Erythroblast (primary cell): ENCODE results near the gene UQCRQ.

Source experiments
- GATA1 ChIP-seq: IDR thresholded peaks from 2 replicates; pipeline ENCODE4 v1.6.1; 2011; ENCODE audit warnings: low read depth, mild to moderate bottlenecking, control low read depth, low read length, moderate library complexity
- POLR2A ChIP-seq: IDR thresholded peaks from 2 replicates; pipeline ENCODE4 v1.6.1; 2011; ENCODE audit warnings: mild to moderate bottlenecking, low read length

- no peak for TF ChIP-seq POLR2A
- no peak for TF ChIP-seq GATA1
These were observed 35.9 kb upstream of the UQCRQ start, which contains the start of gene SHROOM1 for GRCh38 chr5:132830436-132831094.
